HepG2 (cell line): ENCODE measurements around the gene NGEF. TPM values are rescaled to one million over a fixed set of nuclear protein-coding genes. Genes with fewer than 3 reads are reported as not detected.

Experiments used
- E2F2 ChIP-seq: sonication (generic); formaldehyde crosslinking; IDR thresholded peaks from 2 replicates; pipeline ENCODE4 v1.4.0; 2020; ENCODE audit warnings: missing genetic modification reagents, borderline replicate concordance
- GTF3A ChIP-seq: sonication (generic); formaldehyde crosslinking; conservative IDR thresholded peaks from 2 replicates; pipeline ENCODE4 v1.4.0; 2020; ENCODE audit warnings: mild to moderate bottlenecking, missing genetic modification reagents
- MATR3 ChIP-seq: sonication (generic); formaldehyde crosslinking; IDR thresholded peaks from 2 replicates; pipeline ENCODE4 v1.4.0; 2020; ENCODE audit warnings: missing genetic modification reagents
- PAX8 ChIP-seq: sonication (generic); formaldehyde crosslinking; IDR thresholded peaks from 2 replicates; pipeline ENCODE4 v1.8.0; 2022; ENCODE audit warnings: mild to moderate bottlenecking, missing genetic modification reagents, borderline replicate concordance
- POLR2A ChIP-seq, 2 experiments: IDR thresholded peaks; 2 replicates each; pipeline ENCODE4 v1.6.1; 2011; ENCODE audit warnings: low read depth in 2 of 2, low read length in 2 of 2, mild to moderate bottlenecking in 1 of 2, moderate library complexity in 1 of 2; ENCODE audit not compliant: insufficient read depth in 1 of 2
- POLR2AphosphoS2 ChIP-seq: IDR thresholded peaks from 2 replicates; pipeline ENCODE4 v1.6.1; 2011; ENCODE audit warnings: low read depth, low read length, improper control_type of control experiment
- YY1 ChIP-seq: IDR thresholded peaks from 2 replicates; pipeline ENCODE4 v1.6.1; 2011; ENCODE audit warnings: low read length, low read depth, moderate library complexity, mild to moderate bottlenecking; ENCODE audit not compliant: insufficient read depth, insufficient replicate concordance
- ZBED4 ChIP-seq: sonication (generic); formaldehyde crosslinking; IDR thresholded peaks from 2 replicates; pipeline ENCODE4 v1.4.0; 2020; ENCODE audit warnings: missing genetic modification reagents, borderline replicate concordance
- ZNF235 ChIP-seq: sonication (generic); formaldehyde crosslinking; IDR thresholded peaks from 2 replicates; pipeline ENCODE4 v1.8.1; 2023; ENCODE audit warnings: mild to moderate bottlenecking, missing genetic modification reagents, borderline replicate concordance
- ZNF30 ChIP-seq: sonication (generic); formaldehyde crosslinking; IDR thresholded peaks from 2 replicates; pipeline ENCODE4 v1.5.0; 2020; ENCODE audit warnings: mild to moderate bottlenecking, missing genetic modification reagents
- polyA plus RNA-seq, 8 experiments: library from polyadenylated mRNA; depleted of rRNA in 3 of 8; stranded (reverse) in 7 of 8; unstranded in 1 of 8; fragments of >200 nt; fragmentation: Illumina TruSeq in 4 of 8; extraction: Trizol in 4 of 8; gene quantifications; 2 replicates each; pipeline versions ENCODE4 v1.2.1 to v1.2.3, GENCODE V29; 2011 to 2016; ENCODE audit warnings: low read depth in 4 of 8, missing spikeins in 1 of 8, mixed read lengths in 1 of 8; ENCODE audit not compliant: insufficient read depth in 1 of 8
- total RNA-seq, 5 experiments: library from RNA; depleted of rRNA; stranded (reverse); fragments of >200 nt; fragmentation: Illumina TruSeq; extraction: Trizol; gene quantifications; 2 replicates each; pipeline ENCODE4 v1.2.3, GENCODE V29; 2016; ENCODE audit warnings: low read depth in 1 of 5

The NGEF gene
- total and polyA plus RNA-seq, 2 of the 13 experiments (the other 11 are each of a cell fraction or from before 2014, with no cell fraction given), result 14.4 to 36.9 TPM

- no peak for TF ChIP-seq ZBED4 (CRISPR knock-in tag)
- no peak for TF ChIP-seq YY1
- no peak for TF ChIP-seq POLR2AphosphoS2
- no peak for TF ChIP-seq E2F2 (CRISPR knock-in tag)
- TF ChIP-seq ZNF235 (CRISPR knock-in tag), result no peak
- TF ChIP-seq MATR3, result no peak
- no peak for TF ChIP-seq POLR2A (IDR thresholded peaks at IDR 0.05; ENCODE audit: insufficient read depth in 1 of 2, low read depth in 2 of 2, low read length in 2 of 2)
- TF ChIP-seq ZNF30, result no peak
- TF ChIP-seq PAX8 (CRISPR knock-in tag), result no peak
- TF ChIP-seq GTF3A (CRISPR knock-in tag), result no peak
These were observed 121.4 kb downstream of the NGEF start (continued) for GRCh38 chr2:232891621-232892071.
